Left lung (tissue), 10 donors: Measurements from ENCODE around the gene OR2T4. TPM values are rescaled to one million over a fixed set of nuclear protein-coding genes. Genes with fewer than 3 reads are reported as not detected.

Experiments
- ATAC-seq: fragments of 200-7000 bp; cut with Tn5 transposase; one replicate; pipeline ENCODE4 v1.9.1; 2020; ENCODE audit warnings: moderate library complexity
- DNase-seq, 4 donors: peaks; one replicate each; pipeline ENCODE4 v3.0.0-alpha.2; 2013 to 2020
- H3K27ac ChIP-seq, 2 donors: fragments of 200-600 bp; sonication (generic) in 1 of 2; one replicate each; pipeline versions ENCODE4 v1.5.0 to v1.8.0; 2020 to 2021
- H3K27me3 ChIP-seq, 2 donors: fragments of 200-600 bp; sonication (generic) in 1 of 2; one replicate each; pipeline versions ENCODE4 v1.5.0 to v1.8.0; 2020 to 2021
- H3K36me3 ChIP-seq, 2 donors: fragments of 200-600 bp; sonication (generic) in 1 of 2; one replicate each; pipeline versions ENCODE4 v1.5.0 to v1.8.0; 2020 to 2021
- H3K4me1 ChIP-seq, 2 donors: fragments of 200-600 bp; one replicate each; pipeline ENCODE4 v1.8.0; 2021
- H3K4me3 ChIP-seq, 2 donors: fragments of 200-600 bp; sonication (generic) in 1 of 2; one replicate each; pipeline versions ENCODE4 v1.5.0 to v1.8.0; 2020 to 2021; ENCODE audit warnings: mild to moderate bottlenecking in 1 of 2
- H3K9me3 ChIP-seq, 2 donors: fragments of 200-600 bp; sonication (generic) in 1 of 2; one replicate each; pipeline versions ENCODE4 v1.5.0 to v1.8.0; 2020 to 2021
- intact Hi-C, 2 donors: fragments of 100-400 bp; cut with DNase I; formaldehyde crosslinking; loops; one replicate each; pipeline versions ENCODE4 v1.11.2 to v1.14.2; 2022
- polyA plus RNA-seq, 6 donors: library from polyadenylated mRNA; unstranded; fragments of 120-200 nt; gene quantifications; one replicate each; pipeline ENCODE4 v1.2.1, GENCODE V29; 2013; ENCODE audit not compliant: insufficient read length in 6 of 6
- total RNA-seq, 2 donors: library from RNA; stranded (reverse); fragmentation: NEBNext Ultra II Directional; extraction: Animal tissue kit (Norgen Biotek cat#: 25700); gene quantifications; one replicate each; pipeline ENCODE4 v1.2.1, GENCODE V29; 2021
- TF ChIP-seq, protein P1 (sequence below), 2 donors: fragments of 200-600 bp; sonication (generic) in 1 of 2; IDR thresholded peaks; one replicate each; pipeline versions ENCODE4 v1.5.0 to v1.8.0; 2021; ENCODE audit warnings: antibody characterized with exemption in 2 of 2
- donor health status: DM: no; HTN: yes; CAD: no.
- donor health status: DM: no; HTN: no; CAD: no.

The OR2T4 gene
- total and polyA plus RNA-seq, 8 donors: not detected

DNA sequence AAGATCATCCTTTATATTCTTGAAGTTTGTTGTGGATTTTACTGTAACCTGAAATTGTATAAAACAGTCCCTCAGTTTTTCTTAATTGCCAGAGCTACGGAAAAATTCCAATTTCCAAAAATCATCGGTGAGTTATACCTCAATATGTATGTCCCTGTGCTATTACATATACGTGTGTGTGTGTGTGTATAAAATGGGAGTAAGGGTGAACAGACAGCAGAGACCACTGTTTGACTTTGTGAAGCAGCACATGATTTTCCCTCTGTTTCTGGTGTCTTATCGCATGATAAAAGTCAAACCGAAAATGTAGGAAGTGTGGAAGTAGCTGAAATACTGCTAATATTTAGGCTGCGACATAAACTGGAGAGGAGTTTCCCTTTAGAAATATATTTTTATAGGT, 42.6 kb downstream of the OR2T4 start:
- Histone ChIP-seq H3K4me3 (no peak overlapping the region), H3K4me1 (no peaks in the 10 kb centered on the region), H3K27me3 (no peaks in the 10 kb centered on the region), H3K36me3 (no peaks in the 10 kb centered on the region), H3K9me3 (no peaks in the 10 kb centered on the region), H3K27ac (no peak overlapping the region)
- ATAC-seq (no peak), DNase-seq (no peak)
- intact Hi-C loops: no loop called here
- TF ChIP-seq, protein P1, sequence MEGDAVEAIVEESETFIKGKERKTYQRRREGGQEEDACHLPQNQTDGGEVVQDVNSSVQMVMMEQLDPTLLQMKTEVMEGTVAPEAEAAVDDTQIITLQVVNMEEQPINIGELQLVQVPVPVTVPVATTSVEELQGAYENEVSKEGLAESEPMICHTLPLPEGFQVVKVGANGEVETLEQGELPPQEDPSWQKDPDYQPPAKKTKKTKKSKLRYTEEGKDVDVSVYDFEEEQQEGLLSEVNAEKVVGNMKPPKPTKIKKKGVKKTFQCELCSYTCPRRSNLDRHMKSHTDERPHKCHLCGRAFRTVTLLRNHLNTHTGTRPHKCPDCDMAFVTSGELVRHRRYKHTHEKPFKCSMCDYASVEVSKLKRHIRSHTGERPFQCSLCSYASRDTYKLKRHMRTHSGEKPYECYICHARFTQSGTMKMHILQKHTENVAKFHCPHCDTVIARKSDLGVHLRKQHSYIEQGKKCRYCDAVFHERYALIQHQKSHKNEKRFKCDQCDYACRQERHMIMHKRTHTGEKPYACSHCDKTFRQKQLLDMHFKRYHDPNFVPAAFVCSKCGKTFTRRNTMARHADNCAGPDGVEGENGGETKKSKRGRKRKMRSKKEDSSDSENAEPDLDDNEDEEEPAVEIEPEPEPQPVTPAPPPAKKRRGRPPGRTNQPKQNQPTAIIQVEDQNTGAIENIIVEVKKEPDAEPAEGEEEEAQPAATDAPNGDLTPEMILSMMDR (IDR thresholded peaks at IDR 0.05): no peak

DNA sequence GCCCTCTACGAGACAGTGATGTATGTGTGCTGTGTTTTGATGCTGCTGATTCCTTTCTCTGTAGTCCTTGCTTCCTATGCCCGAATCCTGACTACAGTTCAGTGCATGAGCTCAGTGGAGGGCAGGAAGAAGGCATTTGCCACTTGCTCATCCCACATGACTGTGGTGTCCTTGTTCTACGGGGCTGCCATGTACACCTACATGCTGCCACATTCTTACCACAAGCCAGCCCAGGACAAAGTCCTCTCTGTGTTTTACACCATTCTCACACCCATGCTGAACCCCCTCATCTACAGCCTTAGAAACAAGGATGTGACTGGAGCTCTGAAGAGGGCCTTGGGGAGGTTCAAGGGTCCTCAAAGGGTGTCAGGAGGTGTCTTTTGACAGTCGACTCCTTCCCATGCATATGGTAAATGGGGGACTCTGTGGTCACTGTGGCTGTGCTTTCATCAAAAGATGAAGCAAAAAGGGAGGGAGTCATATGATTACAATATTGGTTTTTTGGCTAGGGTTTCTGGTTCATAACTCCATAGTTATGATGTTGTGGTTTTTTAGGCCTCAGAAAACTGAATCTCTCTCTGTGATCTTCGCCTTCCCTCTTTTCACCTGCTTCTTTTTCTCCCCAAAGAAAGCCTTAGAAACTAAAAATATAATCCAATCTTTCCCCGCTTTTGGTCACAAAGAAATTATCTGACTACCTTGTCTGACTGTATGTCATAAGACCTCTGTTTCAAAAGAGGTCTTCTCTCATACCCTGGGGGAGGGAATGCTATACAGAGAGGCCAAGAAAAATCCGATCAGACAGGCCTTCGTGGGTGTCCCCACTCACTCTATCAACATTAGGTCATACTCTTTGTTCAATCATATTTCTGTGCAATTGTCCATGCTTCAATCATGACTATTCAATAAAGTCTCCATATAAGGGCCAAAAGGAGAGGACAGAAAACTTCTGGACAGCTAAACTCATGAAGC, 45.5 kb downstream of the OR2T4 start:
- peaks cover 0 to 8% of the 10 kb centered on the region in 2 donors for H3K9me3 ChIP-seq
- DNase-seq: no peak
- H3K4me1 ChIP-seq: no peaks in the 10 kb centered on the region
- TF ChIP-seq, protein P1 (IDR thresholded peaks at IDR 0.05): no peak
- ATAC-seq: no peak
- intact Hi-C loops: no loop called here
- H3K36me3 ChIP-seq: no peaks in the 10 kb centered on the region
- no peaks in the 10 kb centered on the region for H3K27me3 ChIP-seq
- no peak overlapping the region for H3K27ac ChIP-seq
- no peak overlapping the region for H3K4me3 ChIP-seq

Other genes starting within 250 kb of the OR2T4 start
- not detected for gene OR2M5, start 216.5 kb upstream of the OR2T4 start, total RNA-seq
- gene OR2M5, start 216.5 kb upstream of the OR2T4 start, polyA plus RNA-seq: not detected
- gene OR2M2, start 186.8 kb upstream of the OR2T4 start, total RNA-seq: not detected
- gene OR2M2, start 186.8 kb upstream of the OR2T4 start, polyA plus RNA-seq: not detected
- gene OR2M3, start 164.4 kb upstream of the OR2T4 start, total RNA-seq: not detected
- gene OR2M3, start 164.4 kb upstream of the OR2T4 start, polyA plus RNA-seq: under 1 TPM; 0.01 to 0.07 (median 0.04) TPM
- gene OR2M4, start 130.2 kb upstream of the OR2T4 start, total RNA-seq: not detected
- gene OR2M4, start 130.2 kb upstream of the OR2T4 start, polyA plus RNA-seq: under 1 TPM; 0.04 to 0.12 (median 0.08) TPM
- gene OR2T33, start 83.7 kb upstream of the OR2T4 start, total RNA-seq: not detected
- not detected for gene OR2T33, start 83.7 kb upstream of the OR2T4 start, polyA plus RNA-seq
- not detected for gene OR2T12, start 58.2 kb upstream of the OR2T4 start, total RNA-seq
- under 1 TPM in 4 of 6 donors, not detected in 2; 0.03 to 0.07 (median 0.05) TPM for gene OR2T12, start 58.2 kb upstream of the OR2T4 start, polyA plus RNA-seq
- gene OR2M7, start 37.1 kb upstream of the OR2T4 start, total RNA-seq: not detected
- not detected for gene OR2M7, start 37.1 kb upstream of the OR2T4 start, polyA plus RNA-seq
- gene OR14C36, start 12.9 kb upstream of the OR2T4 start, total RNA-seq: not detected
- not detected for gene OR14C36, start 12.9 kb upstream of the OR2T4 start, polyA plus RNA-seq
- not detected for gene OR2T6, start 14.1 kb downstream of the OR2T4 start, total RNA-seq
- gene OR2T6, start 14.1 kb downstream of the OR2T4 start, polyA plus RNA-seq: not detected
- gene OR2T1, start 41.4 kb downstream of the OR2T4 start, total RNA-seq: not detected
- not detected for gene OR2T1, start 41.4 kb downstream of the OR2T4 start, polyA plus RNA-seq
- gene OR2T2, start 84.0 kb downstream of the OR2T4 start, total RNA-seq: not detected
- gene OR2T2, start 84.0 kb downstream of the OR2T4 start, polyA plus RNA-seq: not detected
- not detected for gene OR2T3, start 111.7 kb downstream of the OR2T4 start, total RNA-seq
- not detected for gene OR2T3, start 111.7 kb downstream of the OR2T4 start, polyA plus RNA-seq
- gene OR2T5, start 126.9 kb downstream of the OR2T4 start, total RNA-seq: not detected
- not detected for gene OR2T5, start 126.9 kb downstream of the OR2T4 start, polyA plus RNA-seq
- gene OR2G6, start 146.4 kb downstream of the OR2T4 start, total RNA-seq: not detected
- gene OR2G6, start 146.4 kb downstream of the OR2T4 start, polyA plus RNA-seq: under 1 TPM in 4 of 6 donors, not detected in 2; 0.04 to 0.06 (median 0.04) TPM
- gene OR2T29, start 201.1 kb downstream of the OR2T4 start, total RNA-seq: not detected
- not detected for gene OR2T29, start 201.1 kb downstream of the OR2T4 start, polyA plus RNA-seq
- not detected for gene OR2T34, start 213.1 kb downstream of the OR2T4 start, total RNA-seq
- not detected for gene OR2T34, start 213.1 kb downstream of the OR2T4 start, polyA plus RNA-seq
- not detected for gene OR2T10, start 236.0 kb downstream of the OR2T4 start, total RNA-seq
- not detected for gene OR2T10, start 236.0 kb downstream of the OR2T4 start, polyA plus RNA-seq